Activated naive CD8-positive, alpha-beta T cell treated with anti-CD3 and anti-CD28 coated beads, Interleukin-2, amount 10 ng/mL, durations not matched to agents 7 days and 5 days (primary cell): Measurements from ENCODE around the gene TAAR8. TPM values are rescaled to one million over a fixed set of nuclear protein-coding genes. Genes with fewer than 3 reads are reported as not detected.

Experiments used
- total RNA-seq, 2 experiments: library from RNA; stranded (reverse); gene quantifications; one replicate each; pipeline ENCODE4 v1.2.3, GENCODE V29; 2021

The TAAR8 gene
- total RNA-seq, 2 experiments from 2014 or later, result not detected

Other genes starting within 250 kb of the TAAR8 start
- not detected for gene MOXD1, start 151.2 kb upstream of the TAAR8 start, total RNA-seq
- 10 to 100 TPM; 20.5 to 25.0 TPM for gene STX7, start 39.6 kb upstream of the TAAR8 start, total RNA-seq
- gene TAAR9, start 14.4 kb upstream of the TAAR8 start, total RNA-seq, result not detected
- gene TAAR6, start 17.6 kb downstream of the TAAR8 start, total RNA-seq, result not detected
- gene TAAR5, start 37.1 kb downstream of the TAAR8 start, total RNA-seq, result not detected
- gene TAAR2, start 71.6 kb downstream of the TAAR8 start, total RNA-seq, result not detected
- gene TAAR1, start 106.5 kb downstream of the TAAR8 start, total RNA-seq, result not detected
- gene VNN1, start 161.4 kb downstream of the TAAR8 start, total RNA-seq, result not detected
- gene VNN2, start 205.2 kb downstream of the TAAR8 start, total RNA-seq, result 10 to 100 TPM; 30.4 to 31.5 TPM
- gene SLC18B1, start 246.0 kb downstream of the TAAR8 start, total RNA-seq, result 1 to 10 TPM; 8.3 to 8.8 TPM